Mesendoderm (in vitro differentiated cells): ENCODE data around the gene GLIS1.
A peak's percentile ranks its signal among the peaks of the same experiment; 100 is the strongest.

Source experiments
- DNase-seq: peaks from one replicate; pipeline ENCODE4 v3.0.0; 2013
- H2AK5ac ChIP-seq: 2 replicates; pipeline ENCODE4 v1.6.1; 2013; ENCODE audit warnings: low read length, inconsistent platforms
- H2BK120ac ChIP-seq: 2 replicates; pipeline ENCODE4 v1.6.1; 2013; ENCODE audit warnings: low read depth, mild to moderate bottlenecking, low read length, moderate library complexity, mixed read lengths
- H2BK15ac ChIP-seq: replicated peaks from 2 replicates; pipeline ENCODE4 v1.6.1; 2013; ENCODE audit warnings: low read depth, mild to moderate bottlenecking, moderate library complexity
- H2BK5ac ChIP-seq: 2 replicates; pipeline ENCODE4 v1.6.1; 2013; ENCODE audit warnings: low read length, inconsistent platforms
- H3K18ac ChIP-seq: 2 replicates; pipeline ENCODE4 v1.6.1; 2013; ENCODE audit warnings: mild to moderate bottlenecking, low read length, mixed read lengths
- H3K23ac ChIP-seq: one replicate; pipeline ENCODE4 v1.6.1; 2013; ENCODE audit warnings: low read length
- H3K27ac ChIP-seq: 2 replicates; pipeline ENCODE4 v1.5.1; 2013; ENCODE audit warnings: low read depth, mild to moderate bottlenecking, inconsistent platforms, low read length, moderate library complexity
- H3K27me3 ChIP-seq: 2 replicates; pipeline ENCODE4 v1.6.1; 2013; ENCODE audit warnings: low read length, control low read depth, mild to moderate bottlenecking, inconsistent platforms; ENCODE audit not compliant: insufficient read depth, poor library complexity
- H3K36me3 ChIP-seq: 2 replicates; pipeline ENCODE4 v1.6.1; 2013; ENCODE audit warnings: low read length, inconsistent platforms; ENCODE audit not compliant: control insufficient read depth, insufficient read depth
- H3K4ac ChIP-seq: one replicate; pipeline ENCODE4 v1.6.1; 2013; ENCODE audit warnings: low read depth, mild to moderate bottlenecking, low read length, moderate library complexity
- H3K4me1 ChIP-seq: 2 replicates; pipeline ENCODE4 v1.6.1; 2013; ENCODE audit warnings: low read depth, low read length, inconsistent platforms; ENCODE audit not compliant: control insufficient read depth
- H3K4me2 ChIP-seq: 2 replicates; pipeline ENCODE4 v1.6.1; 2013; ENCODE audit warnings: low read length
- H3K4me3 ChIP-seq: 2 replicates; pipeline ENCODE4 v1.5.1; 2013; ENCODE audit warnings: mild to moderate bottlenecking, low read length
- H3K56ac ChIP-seq: one replicate; pipeline ENCODE4 v1.6.1; 2013; ENCODE audit warnings: low read length
- H3K79me1 ChIP-seq: 2 replicates; pipeline ENCODE4 v1.6.1; 2013; ENCODE audit warnings: low read length, inconsistent platforms
- H3K79me2 ChIP-seq: 2 replicates; pipeline ENCODE4 v1.6.1; 2013; ENCODE audit warnings: mild to moderate bottlenecking, low read length; ENCODE audit not compliant: control insufficient read depth, insufficient read depth
- H3K9ac ChIP-seq: 2 replicates; pipeline ENCODE4 v1.6.1; 2013; ENCODE audit warnings: low read length, inconsistent platforms
- H4K5ac ChIP-seq: one replicate; pipeline ENCODE4 v1.6.1; 2013; ENCODE audit warnings: low read length
- H4K8ac ChIP-seq: one replicate; pipeline ENCODE4 v1.6.1; 2013; ENCODE audit warnings: low read depth, mild to moderate bottlenecking, control low read depth, low read length, moderate library complexity
- WGBS: extraction: QIAGEN DNeasy Blood & Tissue Kit; methylation state at CpG from one replicate; pipeline ENCODE4 v1.1.7; 2013; ENCODE audit warnings: low lambda C conversion rate, missing lambda C conversion rate; ENCODE audit not compliant: insufficient coverage; ENCODE audit errors: extremely low coverage; 5-methylcytosine and 5-hydroxymethylcytosine counted together

The GLIS1 gene

DNA sequence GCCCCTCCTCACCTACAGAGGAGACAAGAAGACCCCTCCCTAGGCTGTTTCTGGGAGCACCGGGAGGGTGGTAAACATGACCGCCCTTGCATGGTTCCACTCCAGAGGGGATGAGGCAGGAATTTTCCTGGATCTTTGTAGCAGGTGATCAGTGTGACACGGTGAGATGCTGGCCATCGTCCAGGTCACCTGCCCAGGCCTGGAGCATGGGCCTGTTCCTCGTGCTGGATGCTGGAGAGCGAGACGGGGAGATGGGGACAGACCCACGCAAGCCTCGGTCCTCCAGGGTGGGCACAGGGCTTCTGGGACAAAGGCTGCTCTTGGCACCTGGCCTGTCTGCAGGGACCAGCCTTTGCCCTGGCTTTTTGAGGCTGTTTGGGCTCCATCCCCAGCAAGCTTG lies 233.6 kb downstream of the GLIS1 start:
- DNase-seq = no peak
- Histone ChIP-seq H2BK15ac (no peak overlapping the region), H4K8ac (no peak overlapping the region), H2BK120ac (no peak overlapping the region), H3K56ac (no peak overlapping the region), H3K4ac (no peak overlapping the region), H2AK5ac (no peak overlapping the region), H4K5ac (no peak overlapping the region), H3K18ac (no peak overlapping the region), H3K9ac (no peak overlapping the region), H3K36me3 (no peaks in the 10 kb centered on the region), H3K4me1 (no peaks in the 10 kb centered on the region), H2BK5ac (no peak overlapping the region), H3K4me3 (no peak overlapping the region), H3K27me3 (no peaks in the 10 kb centered on the region), H3K23ac (no peak overlapping the region), H3K79me1 (no peaks in the 10 kb centered on the region), H3K4me2 (no peak overlapping the region), H3K79me2 (no peaks in the 10 kb centered on the region), H3K27ac (no peak overlapping the region)
- WGBS = no CpG with 5 or more reads among the region's 9 CpGs

DNA sequence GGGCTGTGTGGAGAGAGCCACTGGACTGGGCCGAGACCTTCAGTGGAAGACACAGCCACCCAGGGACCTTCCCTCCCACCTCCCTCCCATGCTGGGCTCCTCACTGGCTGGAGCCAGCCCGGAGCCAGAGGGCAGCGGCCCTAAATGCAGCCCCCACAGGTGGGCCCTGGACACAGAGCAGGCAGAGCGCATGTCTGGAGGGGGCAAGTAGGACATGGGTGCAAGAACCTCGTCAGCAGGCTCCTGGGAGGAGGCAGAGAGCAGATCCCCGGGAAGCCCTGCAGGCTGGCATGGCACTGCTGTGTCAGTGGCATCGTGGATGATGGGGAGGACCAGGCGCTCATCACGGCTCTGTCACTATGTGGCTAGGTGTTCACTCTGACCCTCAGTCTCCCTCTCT lies 234.1 kb downstream of the GLIS1 start:
- Histone ChIP-seq H2BK5ac (no peak overlapping the region), H2BK15ac (no peak overlapping the region), H2BK120ac (no peak overlapping the region), H3K56ac (no peak overlapping the region), H3K4ac (no peak overlapping the region), H3K4me2 (no peak overlapping the region), H3K23ac (no peak overlapping the region), H2AK5ac (no peak overlapping the region), H4K8ac (no peak overlapping the region), H3K18ac (no peak overlapping the region), H3K4me1 (no peaks in the 10 kb centered on the region), H3K27ac (no peak overlapping the region), H3K79me1 (no peaks in the 10 kb centered on the region), H3K4me3 (no peak overlapping the region), H3K9ac (no peak overlapping the region), H3K27me3 (no peaks in the 10 kb centered on the region), H3K36me3 (no peaks in the 10 kb centered on the region), H3K79me2 (no peaks in the 10 kb centered on the region), H4K5ac (no peak overlapping the region)
- WGBS = no CpG with 5 or more reads among the region's 9 CpGs
- DNase-seq = no peak

DNA sequence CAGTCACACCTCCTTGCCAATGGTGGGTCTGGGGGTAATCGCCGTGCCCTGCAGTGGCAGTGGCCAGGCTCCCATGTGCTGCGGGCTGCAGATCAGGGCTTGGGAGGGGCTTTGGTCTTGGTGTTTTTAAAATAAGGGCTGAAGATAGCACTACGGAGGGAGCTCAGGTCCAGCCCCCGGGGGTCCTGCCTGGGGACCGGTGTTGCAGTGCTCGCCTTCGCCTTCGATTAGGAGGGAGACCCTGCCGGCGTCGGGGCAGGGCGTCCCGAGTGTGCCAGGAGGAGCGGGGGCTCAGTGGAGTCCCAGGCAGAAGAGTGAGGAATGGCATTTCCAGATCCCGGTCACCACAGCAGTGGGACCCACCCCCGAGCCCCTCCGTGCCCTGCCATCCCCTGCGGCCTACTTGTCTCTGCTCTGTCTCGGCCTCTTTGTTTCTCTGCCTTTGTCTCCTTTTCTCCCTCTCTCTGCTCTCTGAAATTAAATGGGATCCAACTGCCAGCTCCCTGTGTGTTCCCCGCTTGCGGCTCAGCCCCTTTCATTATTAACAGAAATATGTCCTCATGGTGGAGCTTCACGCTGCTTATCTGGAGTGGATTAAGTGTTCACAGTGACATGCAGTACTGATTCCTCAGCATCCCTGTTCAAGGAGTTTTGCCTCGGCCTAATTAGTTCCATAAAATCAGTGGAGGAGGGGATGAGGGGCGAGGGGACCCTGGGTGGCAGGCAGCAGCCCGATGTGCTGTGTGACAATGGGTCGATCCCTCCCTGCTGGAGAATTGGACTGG lies 235.3 kb downstream of the GLIS1 start:
- no peak overlapping the region for H3K27ac ChIP-seq
- DNase-seq = no peak
- H3K23ac ChIP-seq = no peak overlapping the region
- no peak overlapping the region for H2BK15ac ChIP-seq
- H3K56ac ChIP-seq = peak overlapping the region; percentile 18
- no peak overlapping the region for H3K18ac ChIP-seq
- no CpG with 5 or more reads among the region's 27 CpGs for WGBS
- no peak overlapping the region for H2BK5ac ChIP-seq
- no peaks in the 10 kb centered on the region for H3K79me2 ChIP-seq
- H3K36me3 ChIP-seq = no peaks in the 10 kb centered on the region
- H3K4me1 ChIP-seq = no peaks in the 10 kb centered on the region
- H4K8ac ChIP-seq = no peak overlapping the region
- H4K5ac ChIP-seq = no peak overlapping the region
- H3K9ac ChIP-seq = no peak overlapping the region
- H3K4me3 ChIP-seq = no peak overlapping the region
- H2AK5ac ChIP-seq = no peak overlapping the region
- no peak overlapping the region for H3K4me2 ChIP-seq
- no peak overlapping the region for H2BK120ac ChIP-seq
- no peaks in the 10 kb centered on the region for H3K27me3 ChIP-seq
- H3K79me1 ChIP-seq = no peaks in the 10 kb centered on the region
- no peak overlapping the region for H3K4ac ChIP-seq

DNA sequence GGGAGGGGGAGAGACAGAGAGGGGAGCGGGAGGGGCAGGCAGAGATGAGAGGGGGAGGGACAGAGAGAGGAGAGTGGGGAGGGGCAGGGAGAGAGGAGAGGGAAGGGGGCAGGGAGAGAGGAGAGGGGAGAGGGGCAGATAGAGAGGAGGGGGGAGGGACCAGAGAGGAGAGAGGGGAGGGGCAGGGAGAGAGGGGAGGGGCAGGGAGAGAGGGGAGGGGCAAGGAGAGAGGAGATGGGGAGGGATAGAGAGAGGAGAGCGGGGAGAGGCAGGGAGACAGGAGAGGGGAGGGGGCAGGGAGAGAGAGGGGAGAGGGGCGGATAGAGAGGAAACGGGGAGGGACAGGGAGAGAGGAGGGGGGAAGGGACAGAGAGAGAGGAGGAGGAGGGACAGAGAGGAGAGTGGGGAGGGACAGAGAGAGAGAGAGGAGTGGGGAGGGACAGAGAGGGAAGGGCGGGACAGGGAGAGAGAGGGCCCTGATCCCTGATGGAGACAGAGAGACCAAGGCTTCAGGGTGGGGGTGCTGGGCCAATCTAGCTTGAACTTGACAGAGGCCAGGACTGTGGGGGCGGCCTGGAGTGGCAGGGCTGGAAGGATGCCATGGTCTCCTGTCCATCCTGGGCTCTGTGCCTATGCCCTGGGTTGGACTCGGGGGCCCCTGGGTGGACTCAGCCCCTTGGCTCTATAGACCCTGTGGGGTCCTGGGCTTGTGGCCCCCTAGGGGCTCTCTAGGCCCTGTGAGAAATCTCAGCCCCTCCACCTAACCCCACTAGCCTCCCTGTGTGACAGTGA lies 236.1 kb downstream of the GLIS1 start:
- Histone ChIP-seq H2AK5ac (no peak overlapping the region), H3K27me3 (no peaks in the 10 kb centered on the region), H3K27ac (no peak overlapping the region), H3K36me3 (no peaks in the 10 kb centered on the region), H3K4ac (no peak overlapping the region), H3K23ac (no peak overlapping the region), H4K5ac (no peak overlapping the region), H2BK120ac (no peak overlapping the region), H2BK15ac (no peak overlapping the region), H3K79me1 (no peaks in the 10 kb centered on the region), H3K56ac (no peak overlapping the region), H3K9ac (no peak overlapping the region), H3K4me1 (no peaks in the 10 kb centered on the region), H4K8ac (no peak overlapping the region), H3K79me2 (no peaks in the 10 kb centered on the region), H2BK5ac (no peak overlapping the region), H3K18ac (no peak overlapping the region), H3K4me2 (no peak overlapping the region), H3K4me3 (no peak overlapping the region)
- WGBS = no CpG with 5 or more reads among the region's 7 CpGs
- peak; percentile 58 for DNase-seq

DNA sequence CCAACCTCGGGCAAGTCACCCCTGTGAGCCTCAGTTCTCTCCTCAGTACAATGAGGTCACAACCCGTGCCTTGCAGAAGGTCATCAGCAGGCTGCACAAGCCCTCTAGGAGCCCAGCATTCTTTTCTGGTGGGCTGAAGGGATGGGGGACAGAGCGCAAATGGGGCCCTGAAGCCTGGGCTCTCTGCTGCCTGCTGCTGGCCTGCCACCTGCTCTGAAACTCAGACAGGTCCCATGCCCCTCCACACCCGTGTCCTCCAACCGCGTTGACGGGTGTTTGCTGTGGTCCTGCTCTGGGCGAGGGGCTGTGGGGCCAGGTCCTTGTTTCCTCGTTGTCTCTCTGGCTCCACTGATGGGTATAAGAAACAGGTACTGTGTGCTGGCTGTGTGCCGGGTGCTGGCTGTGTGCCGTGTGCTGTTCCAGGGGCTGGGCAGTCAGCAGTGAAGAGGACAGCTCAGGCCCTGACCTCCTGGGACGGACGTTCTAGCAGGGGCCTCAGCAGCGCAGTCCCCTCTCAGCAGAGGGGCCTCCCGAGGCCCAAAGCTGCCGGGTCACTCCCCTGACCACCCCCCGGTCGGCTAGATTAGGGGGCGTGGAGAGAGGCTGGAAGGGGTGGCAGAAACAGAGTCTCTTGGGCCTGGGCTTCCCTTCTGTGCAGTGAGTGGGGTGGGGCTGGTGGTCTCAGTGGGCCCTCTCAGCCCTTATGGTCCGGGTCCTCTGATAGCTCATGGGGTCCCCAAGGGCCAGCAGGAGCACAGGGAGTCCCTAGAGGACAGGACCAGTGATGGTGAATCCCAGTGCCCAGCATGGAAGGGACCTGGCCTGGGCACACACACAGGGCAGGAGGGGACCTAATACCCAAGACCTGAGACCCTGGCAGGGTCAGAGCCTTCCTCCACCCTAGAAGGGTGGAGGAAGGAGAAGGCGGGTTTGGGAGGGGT lies 237.6 kb downstream of the GLIS1 start:
- Histone ChIP-seq H3K23ac (no peak overlapping the region), H3K79me2 (no peaks in the 10 kb centered on the region), H3K79me1 (no peaks in the 10 kb centered on the region), H3K4me1 (no peaks in the 10 kb centered on the region), H2BK120ac (no peak overlapping the region), H3K4me2 (no peak overlapping the region), H3K4ac (no peak overlapping the region), H3K36me3 (no peaks in the 10 kb centered on the region), H4K8ac (no peak overlapping the region), H4K5ac (no peak overlapping the region), H2AK5ac (no peak overlapping the region), H3K56ac (peak overlapping the region; percentile 28), H3K4me3 (no peak overlapping the region), H3K9ac (no peak overlapping the region), H2BK15ac (no peak overlapping the region), H2BK5ac (no peak overlapping the region), H3K18ac (no peak overlapping the region), H3K27ac (no peak overlapping the region), H3K27me3 (no peaks in the 10 kb centered on the region)
- no CpG with 5 or more reads among the region's 21 CpGs for WGBS
- DNase-seq = peak; percentile 21
